Neutrophil (primary cell): ENCODE measurements around the gene COL13A1.

ENCODE experiments used
- H3K27ac ChIP-seq: fragments of 200-600 bp; sonication (generic); 2 replicates; pipeline ENCODE4 v1.5.1; 2016; ENCODE audit warnings: mild to moderate bottlenecking, moderate library complexity
- H3K27me3 ChIP-seq: fragments of 200-600 bp; sonication (generic); 2 replicates; pipeline ENCODE4 v1.6.0; 2016; ENCODE audit warnings: mild to moderate bottlenecking
- H3K36me3 ChIP-seq: fragments of 200-600 bp; sonication (generic); 2 replicates; pipeline ENCODE4 v1.5.1; 2017
- H3K4me1 ChIP-seq, 2 experiments: fragments of 200-600 bp in 1 of 2; sonication (generic) in 1 of 2; 1 replicate in 1 of 2; 2 replicates in 1 of 2; pipeline versions ENCODE4 v1.5.1 to v1.6.1; 2013 to 2016; ENCODE audit warnings: low read depth in 1 of 2, low read length in 1 of 2, mild to moderate bottlenecking in 1 of 2, moderate library complexity in 1 of 2; ENCODE audit not compliant: control insufficient read depth in 1 of 2, insufficient read depth in 1 of 2
- H3K4me3 ChIP-seq, 2 experiments: fragments of 200-600 bp in 1 of 2; sonication (generic) in 1 of 2; 1 replicate in 1 of 2; 2 replicates in 1 of 2; pipeline ENCODE4 v1.5.1; 2013 to 2016; ENCODE audit warnings: low read depth in 1 of 2, low read length in 1 of 2, mild to moderate bottlenecking in 1 of 2, moderate library complexity in 1 of 2
- H3K9me3 ChIP-seq: fragments of 200-600 bp; sonication (generic); 2 replicates; pipeline ENCODE4 v1.5.1; 2016
- CTCF ChIP-seq: fragments of 200-600 bp; sonication (generic); IDR thresholded peaks from 2 replicates; pipeline ENCODE4 v1.5.1; 2016; ENCODE audit warnings: antibody characterized with exemption

Gene COL13A1

GRCh38 chr10:69976795-69977546 lies 175.3 kb downstream of the COL13A1 start:
- no peak for TF ChIP-seq CTCF

GRCh38 chr10:69979174-69979573 lies 177.5 kb downstream of the COL13A1 start:
- H3K4me3 ChIP-seq = no peak overlapping the region
- no peaks in the 10 kb centered on the region for H3K4me1 ChIP-seq
- peaks cover 27% of the 10 kb centered on the region for H3K27me3 ChIP-seq
- no peaks in the 10 kb centered on the region for H3K36me3 ChIP-seq
- no peaks in the 10 kb centered on the region for H3K9me3 ChIP-seq
- no peak overlapping the region for H3K27ac ChIP-seq
- no peak for TF ChIP-seq CTCF

More at GRCh38 chr10:69976795-69977546, 175.3 kb downstream of the COL13A1 start:
- Histone ChIP-seq H3K27me3 (peaks cover 40% of the 10 kb centered on the region), H3K36me3 (no peaks in the 10 kb centered on the region), H3K27ac (no peak overlapping the region), H3K9me3 (no peaks in the 10 kb centered on the region), H3K4me3 (no peak overlapping the region), H3K4me1 (no peaks in the 10 kb centered on the region)

- Histone ChIP-seq H3K4me1 (no peaks in the 10 kb centered on the region), H3K27me3 (peaks cover 23% of the 10 kb centered on the region), H3K9me3 (no peaks in the 10 kb centered on the region), H3K36me3 (no peaks in the 10 kb centered on the region), H3K27ac (no peak overlapping the region), H3K4me3 (no peak overlapping the region)
- no peak for TF ChIP-seq CTCF
Observed at GRCh38 chr10:69980672-69981071, 179.0 kb downstream of the COL13A1 start.

GRCh38 chr10:69988094-69988493 lies 186.4 kb downstream of the COL13A1 start:
- H3K4me3 ChIP-seq = no peak overlapping the region
- no peaks in the 10 kb centered on the region for H3K36me3 ChIP-seq
- peaks cover 64% of the 10 kb centered on the region for H3K27me3 ChIP-seq
- no peak for TF ChIP-seq CTCF
- H3K27ac ChIP-seq = no peak overlapping the region
- H3K9me3 ChIP-seq = no peaks in the 10 kb centered on the region
- no peaks in the 10 kb centered on the region for H3K4me1 ChIP-seq

GRCh38 chr10:69991151-69991550 lies 189.4 kb downstream of the COL13A1 start:
- Histone ChIP-seq H3K27me3 (peaks cover 57% of the 10 kb centered on the region), H3K4me1 (no peaks in the 10 kb centered on the region), H3K9me3 (no peaks in the 10 kb centered on the region), H3K4me3 (no peak overlapping the region), H3K27ac (no peak overlapping the region), H3K36me3 (no peaks in the 10 kb centered on the region)
- TF ChIP-seq CTCF = no peak
